ENCODE measurements around the gene SMAD2. TPM values are rescaled to one million over a fixed set of nuclear protein-coding genes. Genes with fewer than 3 reads are reported as not detected.

SMAD2 gene
- total and polyA plus RNA-seq, 2 experiments from 2014 or later = 30.9 to 90.7 TPM

DNA sequence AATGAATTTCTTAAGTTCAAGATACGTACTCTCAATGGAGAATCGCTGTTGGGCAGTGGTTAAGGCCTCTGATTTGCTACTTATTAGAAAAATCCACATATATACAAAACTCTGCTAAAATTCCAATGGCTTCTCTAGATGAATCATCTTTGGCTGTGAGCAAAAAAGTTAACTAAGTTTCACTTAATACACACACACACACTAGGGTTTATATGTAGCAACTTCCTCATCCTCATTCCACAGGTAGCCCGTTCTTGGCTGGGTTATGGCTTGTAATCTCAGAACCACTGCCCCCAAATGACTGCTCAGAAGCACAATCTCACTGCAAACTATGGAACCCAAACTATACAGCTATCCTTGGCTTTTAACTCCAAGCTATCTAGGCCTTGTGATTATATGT, 99.7 kb downstream of the SMAD2 start:
- H3K36me3 ChIP-seq (ENCODE audit: insufficient read depth) = peaks cover 13% of the 10 kb centered on the region
- Mint-ChIP-seq H3K36me3 (ENCODE audit: low read depth) (peaks cover 65% of the 10 kb centered on the region), H3K4me3 (no peak overlapping the region)

More for the DNA sequence above, 99.7 kb downstream of the SMAD2 start:
- Histone ChIP-seq H3K27me3 (ENCODE audit: insufficient read depth) (no peaks in the 10 kb centered on the region), H2AFZ (no peak overlapping the region), H3F3A (replicated peaks; ENCODE audit: low read depth) (no peaks in the 10 kb centered on the region), H3K27ac (ENCODE audit: low read depth) (no peak overlapping the region), H4K20me1 (replicated peaks; ENCODE audit: insufficient read depth) (no peaks in the 10 kb centered on the region), H3K79me2 (replicated peaks; ENCODE audit: insufficient read depth) (no peaks in the 10 kb centered on the region), H3K4me3 (no peak overlapping the region), H3K4me2 (no peak overlapping the region), H3K9me2 (ENCODE audit: insufficient read depth) (no peaks in the 10 kb centered on the region), H3K4me1 (ENCODE audit: insufficient read depth) (no peaks in the 10 kb centered on the region; the same call in 1 of the 2 replicates)
- ATAC-seq = no peak
- no peak for DNase-seq (ENCODE audit: low spot score)
- H3K4me1 Mint-ChIP-seq = peaks cover 4% of the 10 kb centered on the region; the same call in 2 of the 3 replicates
- no peak overlapping the region for H3K27ac Mint-ChIP-seq
- TF ChIP-seq EZH2phosphoT487 (IDR thresholded peaks at IDR 0.05; ENCODE audit: unreplicated experiment) = no peak
- no peak for TF ChIP-seq JUNB (IDR thresholded peaks at IDR 0.05; ENCODE audit: unreplicated experiment)
- TF ChIP-seq, protein P1, sequence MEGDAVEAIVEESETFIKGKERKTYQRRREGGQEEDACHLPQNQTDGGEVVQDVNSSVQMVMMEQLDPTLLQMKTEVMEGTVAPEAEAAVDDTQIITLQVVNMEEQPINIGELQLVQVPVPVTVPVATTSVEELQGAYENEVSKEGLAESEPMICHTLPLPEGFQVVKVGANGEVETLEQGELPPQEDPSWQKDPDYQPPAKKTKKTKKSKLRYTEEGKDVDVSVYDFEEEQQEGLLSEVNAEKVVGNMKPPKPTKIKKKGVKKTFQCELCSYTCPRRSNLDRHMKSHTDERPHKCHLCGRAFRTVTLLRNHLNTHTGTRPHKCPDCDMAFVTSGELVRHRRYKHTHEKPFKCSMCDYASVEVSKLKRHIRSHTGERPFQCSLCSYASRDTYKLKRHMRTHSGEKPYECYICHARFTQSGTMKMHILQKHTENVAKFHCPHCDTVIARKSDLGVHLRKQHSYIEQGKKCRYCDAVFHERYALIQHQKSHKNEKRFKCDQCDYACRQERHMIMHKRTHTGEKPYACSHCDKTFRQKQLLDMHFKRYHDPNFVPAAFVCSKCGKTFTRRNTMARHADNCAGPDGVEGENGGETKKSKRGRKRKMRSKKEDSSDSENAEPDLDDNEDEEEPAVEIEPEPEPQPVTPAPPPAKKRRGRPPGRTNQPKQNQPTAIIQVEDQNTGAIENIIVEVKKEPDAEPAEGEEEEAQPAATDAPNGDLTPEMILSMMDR (conservative IDR thresholded peaks at IDR 0.05; ENCODE audit: low read depth in 2 of 2) = no peak
- TF ChIP-seq, protein P2, sequence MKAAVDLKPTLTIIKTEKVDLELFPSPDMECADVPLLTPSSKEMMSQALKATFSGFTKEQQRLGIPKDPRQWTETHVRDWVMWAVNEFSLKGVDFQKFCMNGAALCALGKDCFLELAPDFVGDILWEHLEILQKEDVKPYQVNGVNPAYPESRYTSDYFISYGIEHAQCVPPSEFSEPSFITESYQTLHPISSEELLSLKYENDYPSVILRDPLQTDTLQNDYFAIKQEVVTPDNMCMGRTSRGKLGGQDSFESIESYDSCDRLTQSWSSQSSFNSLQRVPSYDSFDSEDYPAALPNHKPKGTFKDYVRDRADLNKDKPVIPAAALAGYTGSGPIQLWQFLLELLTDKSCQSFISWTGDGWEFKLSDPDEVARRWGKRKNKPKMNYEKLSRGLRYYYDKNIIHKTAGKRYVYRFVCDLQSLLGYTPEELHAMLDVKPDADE (IDR thresholded peaks at IDR 0.05) = no peak
- no peak for TF ChIP-seq ZNF331 (CRISPR knock-in tag; IDR thresholded peaks at IDR 0.05; ENCODE audit: low read depth)
- TF ChIP-seq, protein P3, sequence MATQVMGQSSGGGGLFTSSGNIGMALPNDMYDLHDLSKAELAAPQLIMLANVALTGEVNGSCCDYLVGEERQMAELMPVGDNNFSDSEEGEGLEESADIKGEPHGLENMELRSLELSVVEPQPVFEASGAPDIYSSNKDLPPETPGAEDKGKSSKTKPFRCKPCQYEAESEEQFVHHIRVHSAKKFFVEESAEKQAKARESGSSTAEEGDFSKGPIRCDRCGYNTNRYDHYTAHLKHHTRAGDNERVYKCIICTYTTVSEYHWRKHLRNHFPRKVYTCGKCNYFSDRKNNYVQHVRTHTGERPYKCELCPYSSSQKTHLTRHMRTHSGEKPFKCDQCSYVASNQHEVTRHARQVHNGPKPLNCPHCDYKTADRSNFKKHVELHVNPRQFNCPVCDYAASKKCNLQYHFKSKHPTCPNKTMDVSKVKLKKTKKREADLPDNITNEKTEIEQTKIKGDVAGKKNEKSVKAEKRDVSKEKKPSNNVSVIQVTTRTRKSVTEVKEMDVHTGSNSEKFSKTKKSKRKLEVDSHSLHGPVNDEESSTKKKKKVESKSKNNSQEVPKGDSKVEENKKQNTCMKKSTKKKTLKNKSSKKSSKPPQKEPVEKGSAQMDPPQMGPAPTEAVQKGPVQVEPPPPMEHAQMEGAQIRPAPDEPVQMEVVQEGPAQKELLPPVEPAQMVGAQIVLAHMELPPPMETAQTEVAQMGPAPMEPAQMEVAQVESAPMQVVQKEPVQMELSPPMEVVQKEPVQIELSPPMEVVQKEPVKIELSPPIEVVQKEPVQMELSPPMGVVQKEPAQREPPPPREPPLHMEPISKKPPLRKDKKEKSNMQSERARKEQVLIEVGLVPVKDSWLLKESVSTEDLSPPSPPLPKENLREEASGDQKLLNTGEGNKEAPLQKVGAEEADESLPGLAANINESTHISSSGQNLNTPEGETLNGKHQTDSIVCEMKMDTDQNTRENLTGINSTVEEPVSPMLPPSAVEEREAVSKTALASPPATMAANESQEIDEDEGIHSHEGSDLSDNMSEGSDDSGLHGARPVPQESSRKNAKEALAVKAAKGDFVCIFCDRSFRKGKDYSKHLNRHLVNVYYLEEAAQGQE (IDR thresholded peaks at IDR 0.05; ENCODE audit: unreplicated experiment) = no peak
- TF ChIP-seq CREB1 (CRISPR knock-in tag; IDR thresholded peaks at IDR 0.05; ENCODE audit: low read depth) = no peak
- TF ChIP-seq STAT1 (IDR thresholded peaks at IDR 0.05; ENCODE audit: unreplicated experiment) = no peak
- TF ChIP-seq NANOG (IDR thresholded peaks at IDR 0.05; ENCODE audit: borderline replicate concordance) = no peak
- no peak for TF ChIP-seq ZNF114 (CRISPR knock-in tag; IDR thresholded peaks at IDR 0.05)
- no peak for TF ChIP-seq POLR2AphosphoS5 (IDR thresholded peaks at IDR 0.05; ENCODE audit: low read depth)
- no peak for TF ChIP-seq EZH2 (IDR thresholded peaks at IDR 0.05; ENCODE audit: low read depth, unreplicated experiment)
- no peaks in the 10 kb centered on the region for H3K27me3 Mint-ChIP-seq (ENCODE audit: insufficient read depth, low read depth, poor library complexity)
- H3K9me3 Mint-ChIP-seq = peaks cover 25% of the 10 kb centered on the region

Data from GM23338 (cell line).